Mucosa of gallbladder (tissue), 1 donor: Measurements from ENCODE around the gene SUMO4. TPM values are rescaled to one million over a fixed set of nuclear protein-coding genes. Genes with fewer than 3 reads are reported as not detected.

Experiments
- DNase-seq: peaks from one replicate; pipeline ENCODE4 v3.0.0-alpha.2; 2020; ENCODE audit warnings: low spot score
- total RNA-seq: library from RNA; stranded (reverse); gene quantifications from one replicate; pipeline ENCODE4 v1.2.1, GENCODE V29; 2021
- donor health status: DM: no; HTN: no; CAD: no.

The SUMO4 gene
- total RNA-seq: 1.3 TPM

GRCh38 chr6:149400050-149400449, at the start of gene SUMO4:
Gene SUMO4, plus strand, starts transcription at chr6:149400262. Its CDS starts 130 bp downstream, at chr6:149400392.
- no peak for DNase-seq

DNA sequence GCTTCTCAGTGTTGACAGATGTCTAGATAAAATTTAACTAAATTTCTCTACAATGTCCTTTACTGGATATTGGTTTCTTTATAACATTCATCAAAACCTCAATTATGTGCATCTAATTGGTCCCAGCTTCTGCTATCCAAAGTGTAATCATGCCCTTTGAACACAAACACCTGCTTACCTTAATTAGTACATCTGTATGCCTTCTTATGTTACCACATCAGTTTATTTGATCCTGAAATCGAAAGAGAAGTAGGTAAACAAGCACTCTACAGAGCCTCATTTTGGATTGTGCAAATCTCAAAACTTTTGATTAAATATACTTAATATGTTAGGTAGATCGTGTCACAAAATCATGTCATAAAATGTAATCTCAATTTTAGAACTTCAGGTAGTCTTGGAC, 46.1 kb upstream of the SUMO4 start:
- DNase-seq: no peak

DNA sequence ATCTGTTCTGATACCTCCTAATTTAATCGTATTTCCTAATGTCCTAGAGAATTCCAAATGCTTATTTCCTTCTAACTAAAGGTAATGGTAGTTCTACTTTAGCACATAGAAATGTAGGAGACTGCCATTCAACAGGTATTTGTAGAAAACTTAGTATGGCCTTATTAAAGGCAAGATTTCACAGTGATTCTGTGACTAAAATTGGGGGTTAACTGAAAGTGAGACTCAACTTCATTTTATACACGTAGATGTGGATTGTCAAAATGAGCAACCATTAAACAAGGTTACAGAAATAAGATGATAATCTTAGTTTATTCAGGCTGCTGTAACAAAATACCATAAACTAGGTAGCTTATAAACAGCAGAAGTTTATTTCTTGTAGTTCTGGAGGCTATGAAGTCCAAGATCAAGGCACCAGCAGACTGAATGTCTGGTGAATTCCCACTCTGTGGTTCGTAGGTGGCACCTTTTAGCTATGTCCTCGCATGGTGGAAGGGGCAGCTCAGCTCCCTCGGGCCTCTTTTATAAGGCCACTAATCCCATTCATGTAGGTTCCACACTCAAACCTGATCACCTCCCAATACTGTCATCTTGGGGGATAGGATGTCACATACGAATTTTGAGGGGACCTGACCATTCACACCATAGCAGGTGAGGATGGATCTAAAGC, 43.8 kb upstream of the SUMO4 start:
- no peak for DNase-seq

GRCh38 chr6:149357726-149358538, 42.1 kb upstream of the SUMO4 start:
- DNase-seq: no peak

DNA sequence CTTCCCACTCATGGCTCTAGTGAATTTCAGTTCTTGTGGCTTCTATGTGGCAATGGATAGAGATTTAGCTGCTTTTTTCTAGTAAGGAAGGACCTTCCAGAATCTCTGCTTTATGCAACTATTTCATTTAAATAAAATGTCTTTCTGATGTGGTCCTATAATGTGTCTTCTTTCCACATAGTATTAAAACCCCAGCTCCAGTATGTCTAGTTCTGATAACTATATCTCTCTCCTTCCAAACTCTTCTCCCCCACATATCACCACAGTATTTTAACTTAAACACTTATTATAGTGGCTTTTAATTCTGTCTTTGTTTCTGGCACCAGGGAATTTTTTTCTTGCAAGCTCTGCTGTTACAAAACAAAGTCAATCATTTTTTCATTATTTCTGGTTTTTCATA, 40.6 kb upstream of the SUMO4 start:
- DNase-seq: no peak

- DNase-seq: no peak
These were observed 39.5 kb upstream of the SUMO4 start for GRCh38 chr6:149360536-149360935.

DNA sequence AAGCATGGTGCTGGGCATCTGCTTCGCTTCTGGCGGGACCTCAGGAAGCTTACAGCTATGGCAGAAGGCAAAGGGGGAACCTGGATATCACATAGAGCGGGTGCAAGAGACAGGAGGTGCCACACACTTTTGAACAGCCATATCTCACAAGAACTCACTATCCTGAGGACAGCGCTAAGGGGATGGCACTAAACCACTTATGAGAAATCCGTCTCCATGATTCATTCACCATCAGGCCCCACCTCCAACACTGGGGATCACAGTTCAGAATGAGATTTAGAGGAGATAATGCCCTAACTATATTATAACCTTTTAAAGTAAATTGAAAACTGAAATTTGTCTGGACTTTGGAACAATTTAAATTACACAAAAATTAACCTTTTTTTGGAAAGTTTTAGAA, 37.8 kb upstream of the SUMO4 start:
- DNase-seq: no peak

- no peak for DNase-seq
These were observed 36.9 kb upstream of the SUMO4 start for GRCh38 chr6:149363154-149363553.

DNA sequence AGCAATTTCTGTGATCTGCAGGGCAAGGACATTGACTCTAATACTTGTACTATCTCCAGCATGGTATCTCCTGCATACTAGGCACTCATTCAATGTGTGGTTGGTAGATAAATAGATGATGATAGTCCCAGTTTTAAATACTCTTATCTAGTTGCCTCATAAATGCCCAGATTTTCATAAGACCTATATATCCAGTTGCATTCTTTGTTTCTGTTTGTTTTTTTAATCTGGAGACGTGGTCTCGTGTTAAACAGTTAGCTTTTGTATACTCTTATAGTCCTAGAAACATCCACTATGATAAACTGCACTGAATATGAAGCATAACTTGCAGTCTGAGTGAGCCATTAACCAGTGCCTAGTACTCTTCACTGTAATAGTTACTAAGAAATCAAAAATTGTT, 35.5 kb upstream of the SUMO4 start:
- DNase-seq: no peak

DNA sequence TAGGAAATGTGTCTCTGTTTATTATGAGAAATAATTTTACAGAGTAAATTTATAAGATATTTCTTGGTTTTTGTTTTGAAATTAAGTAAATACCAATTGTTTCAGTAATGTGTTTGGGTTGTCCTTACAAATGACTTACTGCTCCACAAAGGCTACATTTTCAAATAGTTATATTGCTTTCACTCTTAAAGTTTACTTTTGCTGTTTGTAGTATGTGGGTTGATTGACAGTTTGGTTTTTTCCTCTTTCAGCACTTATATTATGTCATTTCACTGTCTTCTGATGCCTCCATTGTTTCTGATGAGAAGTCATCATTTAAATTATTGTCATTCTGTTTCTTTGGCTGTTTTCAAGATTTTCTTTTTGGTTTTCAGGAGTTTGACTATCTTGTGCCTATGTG, 34.9 kb upstream of the SUMO4 start:
- no peak for DNase-seq

DNA sequence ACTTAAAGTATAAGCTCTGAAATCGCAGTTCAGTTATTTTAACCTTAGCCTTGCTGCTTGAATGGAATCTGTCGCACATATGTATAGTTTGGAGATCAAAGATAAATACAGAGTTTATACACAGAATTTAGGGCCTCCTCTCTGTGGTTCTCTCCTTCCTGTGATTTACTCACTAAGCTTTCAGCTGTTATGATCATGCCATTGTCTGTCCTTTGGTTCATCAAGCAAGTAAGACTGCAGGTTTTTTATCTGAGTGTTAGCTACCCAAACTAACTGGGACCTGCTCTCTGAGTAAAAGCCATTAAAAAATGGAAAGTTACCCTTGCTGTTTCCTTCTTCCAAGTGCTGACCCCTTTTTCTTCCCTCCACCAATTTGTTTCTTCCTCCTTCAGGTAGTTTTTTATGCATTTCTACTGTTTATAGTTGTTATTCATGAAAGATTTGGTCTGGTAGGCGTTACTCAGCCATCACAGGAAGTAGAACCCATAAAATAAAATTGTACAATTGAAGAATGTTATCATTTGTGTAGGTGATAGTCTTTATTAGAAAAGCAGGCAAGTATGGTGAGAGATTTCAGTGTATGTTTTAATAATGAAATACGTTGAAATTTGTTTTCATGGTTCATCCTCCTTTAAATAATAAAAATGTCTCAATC, 33.7 kb upstream of the SUMO4 start:
- no peak for DNase-seq

DNA sequence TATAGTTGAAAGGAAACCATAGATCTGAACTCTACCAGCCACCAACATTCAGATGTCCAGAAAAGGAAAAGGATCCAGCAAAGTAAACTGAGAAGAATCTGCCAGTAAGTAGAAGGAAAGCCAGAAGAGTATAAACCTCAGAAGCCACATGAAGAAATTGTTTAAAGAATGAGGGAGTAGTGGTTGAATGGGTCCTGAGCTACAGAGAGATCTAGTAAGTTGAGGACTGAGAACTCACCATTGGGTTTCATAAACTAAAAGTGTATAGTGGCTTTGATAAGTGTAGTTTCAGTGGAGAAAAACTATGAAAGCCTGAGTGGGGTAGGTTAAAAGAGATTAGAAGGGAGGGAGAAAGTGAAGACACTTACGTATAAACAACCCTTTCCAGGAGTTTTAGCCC, 32.0 kb upstream of the SUMO4 start:
- no peak for DNase-seq

GRCh38 chr6:149371154-149371553, 28.9 kb upstream of the SUMO4 start:
- DNase-seq: no peak

DNA sequence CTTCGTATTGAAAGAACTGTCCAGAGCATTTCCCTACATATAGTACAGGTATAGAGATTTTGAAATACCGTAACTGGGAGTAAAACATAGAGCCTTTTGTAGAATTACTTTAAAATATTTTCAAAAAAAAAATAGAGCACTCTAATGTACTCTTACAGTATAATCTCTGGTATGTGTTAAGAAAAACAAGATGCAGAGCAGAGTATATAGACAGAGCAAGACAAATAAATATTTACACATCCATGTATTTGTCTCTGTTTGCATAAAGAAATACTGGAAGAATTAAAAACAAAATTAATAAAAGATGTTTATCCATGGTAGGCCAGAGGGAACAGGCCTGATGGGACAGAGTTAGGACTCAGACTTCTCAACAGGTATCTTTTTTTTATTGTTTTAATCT, 28.0 kb upstream of the SUMO4 start:
- DNase-seq: no peak

- no peak for DNase-seq
These were observed 26.6 kb upstream of the SUMO4 start for GRCh38 chr6:149373511-149373910.

DNA sequence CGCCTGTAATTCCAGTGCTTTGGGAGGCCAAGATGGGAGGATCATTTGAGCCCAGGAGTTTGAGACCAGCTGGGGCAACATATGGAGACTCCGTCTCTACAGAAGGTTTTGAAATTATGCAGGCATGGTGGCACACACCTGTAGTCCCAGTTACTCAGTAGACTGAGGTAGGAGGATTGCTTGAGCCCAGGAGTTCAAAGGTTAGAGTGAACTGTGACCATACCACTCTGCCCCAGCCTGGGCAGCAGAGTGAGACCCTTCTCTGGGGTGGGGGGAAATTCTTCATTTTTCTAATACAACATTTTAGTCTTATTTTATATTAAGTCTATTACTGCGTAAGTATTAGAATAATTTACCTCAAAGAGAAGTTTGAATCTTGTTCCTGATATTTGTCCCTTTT, 20.1 kb upstream of the SUMO4 start:
- DNase-seq: no peak

DNA sequence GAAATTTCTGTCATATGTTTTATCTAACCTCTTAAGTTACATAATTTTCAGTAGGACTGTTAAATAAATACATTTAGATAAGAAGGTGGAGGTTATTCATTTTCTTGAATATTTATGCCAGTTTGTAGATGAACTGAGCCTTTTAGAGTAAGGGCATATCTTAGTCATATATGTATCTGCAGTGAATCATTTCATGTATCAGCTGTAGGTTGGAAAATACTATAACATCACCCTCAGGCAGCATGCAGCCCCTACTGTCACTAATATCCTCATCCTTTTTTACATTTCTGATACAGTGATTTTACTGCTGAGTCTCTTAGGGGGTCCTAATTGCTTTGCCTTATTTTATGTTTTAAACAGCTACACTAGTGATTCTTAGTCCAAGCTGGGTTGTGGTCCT, 19.5 kb upstream of the SUMO4 start:
- DNase-seq: no peak

DNA sequence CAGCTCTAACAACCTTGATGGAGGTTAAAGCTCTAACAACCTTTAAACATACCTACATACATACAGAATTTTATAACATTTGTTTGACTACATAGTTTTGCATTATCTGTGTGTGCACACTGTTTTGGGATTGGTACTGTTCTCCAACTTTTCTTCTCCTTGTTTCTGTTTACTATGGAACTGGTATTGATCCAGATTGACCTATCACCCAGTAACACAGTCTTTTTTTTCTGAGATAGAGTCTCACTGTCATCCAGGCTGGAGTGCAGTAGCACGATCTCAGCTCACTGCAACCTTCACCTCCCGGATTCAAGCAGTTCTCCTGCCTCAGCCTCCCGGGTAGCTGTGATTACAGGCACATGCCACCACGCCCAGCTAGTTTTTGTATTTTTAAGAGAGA, 16.7 kb upstream of the SUMO4 start:
- DNase-seq: no peak

DNA sequence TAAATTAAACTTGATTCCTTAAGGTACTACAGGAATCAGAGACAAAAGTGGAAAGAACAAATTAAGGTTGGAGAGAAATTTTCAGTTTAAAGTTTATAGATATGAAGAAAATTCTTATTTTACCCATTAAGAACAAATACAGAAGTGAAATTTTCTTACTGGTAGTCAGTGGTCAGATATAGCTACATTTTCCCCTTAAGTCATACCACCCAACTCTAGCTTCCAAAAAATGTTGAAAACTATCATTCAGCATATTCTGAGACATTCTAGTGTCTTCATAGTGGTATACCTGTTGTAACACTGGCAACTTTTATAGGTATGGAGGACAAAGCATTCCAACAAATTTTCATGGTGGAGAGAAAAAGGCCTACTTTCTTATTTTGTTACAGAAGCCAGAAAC, 15.6 kb upstream of the SUMO4 start:
- DNase-seq: no peak

DNA sequence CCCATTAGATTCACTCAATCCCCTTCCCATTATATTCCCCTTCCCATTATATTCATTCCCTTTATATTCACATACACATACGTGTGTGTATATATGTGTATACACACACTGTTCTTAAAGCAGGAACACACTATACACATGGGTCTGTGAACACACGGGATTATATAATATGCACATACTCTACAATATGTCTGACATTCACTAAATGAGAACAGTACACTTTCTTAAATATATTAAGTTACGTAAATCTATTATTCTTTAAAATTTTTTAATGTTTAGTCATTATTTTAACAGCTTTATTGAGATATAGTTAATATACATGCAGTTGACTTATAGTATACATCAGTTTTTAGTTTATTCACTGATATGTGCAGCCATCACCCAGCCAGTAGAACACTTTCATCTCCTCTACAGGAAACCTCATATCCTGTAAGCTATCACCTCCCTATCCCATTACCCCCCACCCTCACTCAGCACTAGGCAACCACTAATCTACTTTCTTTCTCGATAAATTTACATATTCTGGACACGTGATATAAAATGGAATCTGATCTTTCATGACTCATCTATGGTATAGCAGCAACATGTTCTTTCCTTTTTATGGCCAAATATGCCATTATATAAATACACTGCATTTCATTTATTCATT, 13.9 kb upstream of the SUMO4 start:
- DNase-seq: no peak

- no peak for DNase-seq
These were observed 12.1 kb upstream of the SUMO4 start for GRCh38 chr6:149387779-149388512.
